ENCODE data around the gene OGDH.

GRCh38 chr7:44750424-44750823 is 144.0 kb downstream of the OGDH start:
- TF ChIP-seq CTCF (IDR thresholded peaks at IDR 0.05) (no peak), POLR2A (IDR thresholded peaks at IDR 0.05) (no peak)

Data from Peyer's patch (tissue), 4 donors.